ENCODE results near the gene DLGAP1.

The DLGAP1 gene

GRCh38 chr18:3592864-3593263 lies 862.2 kb downstream of the DLGAP1 start (continued):
- TF ChIP-seq POU6F1 (CRISPR knock-in tag; IDR thresholded peaks at IDR 0.05; ENCODE audit: borderline replicate concordance, low read depth) = no peak
- TF ChIP-seq SNAI2 (CRISPR knock-in tag; IDR thresholded peaks at IDR 0.05) = no peak
- TF ChIP-seq ARNTL (CRISPR knock-in tag; IDR thresholded peaks at IDR 0.05; ENCODE audit: borderline replicate concordance, low read depth) = no peak
- no peak for TF ChIP-seq CREB5 (CRISPR knock-in tag; IDR thresholded peaks at IDR 0.05; ENCODE audit: low read depth)
- TF ChIP-seq ZNF565 (CRISPR knock-in tag; conservative IDR thresholded peaks at IDR 0.05; ENCODE audit: low read depth) = no peak
- no peak for TF ChIP-seq BACH2 (CRISPR knock-in tag; IDR thresholded peaks at IDR 0.05; ENCODE audit: borderline replicate concordance)
- no peak for TF ChIP-seq ZFP30 (CRISPR knock-in tag; IDR thresholded peaks at IDR 0.05)
- no peak for TF ChIP-seq TOX (CRISPR knock-in tag; IDR thresholded peaks at IDR 0.05; ENCODE audit: borderline replicate concordance)
- no peak for TF ChIP-seq ESRRG (CRISPR knock-in tag; IDR thresholded peaks at IDR 0.05)
- no peak for TF ChIP-seq ISL1 (CRISPR knock-in tag; IDR thresholded peaks at IDR 0.05)
- TF ChIP-seq TCF4 (CRISPR knock-in tag; IDR thresholded peaks at IDR 0.05; ENCODE audit: borderline replicate concordance) = no peak

GRCh38 chr18:3590096-3590630 lies 864.9 kb downstream of the DLGAP1 start:
- TF ChIP-seq ZC3H10 (CRISPR knock-in tag; IDR thresholded peaks at IDR 0.05) (no peak), ZNF8 (CRISPR knock-in tag; IDR thresholded peaks at IDR 0.05) (no peak), ARNTL (CRISPR knock-in tag; IDR thresholded peaks at IDR 0.05; ENCODE audit: borderline replicate concordance, low read depth) (no peak), ESRRG (CRISPR knock-in tag; IDR thresholded peaks at IDR 0.05) (no peak), ZNF565 (CRISPR knock-in tag; conservative IDR thresholded peaks at IDR 0.05; ENCODE audit: low read depth) (no peak), CSRNP3 (CRISPR knock-in tag; IDR thresholded peaks at IDR 0.05) (no peak), CSDC2 (CRISPR knock-in tag; IDR thresholded peaks at IDR 0.05) (no peak), CREB5 (CRISPR knock-in tag; IDR thresholded peaks at IDR 0.05; ENCODE audit: low read depth) (no peak), ZNF70 (CRISPR knock-in tag; IDR thresholded peaks at IDR 0.05) (no peak), SNAI2 (CRISPR knock-in tag; IDR thresholded peaks at IDR 0.05) (no peak), ISL1 (CRISPR knock-in tag; IDR thresholded peaks at IDR 0.05) (no peak), POU6F1 (CRISPR knock-in tag; IDR thresholded peaks at IDR 0.05; ENCODE audit: borderline replicate concordance, low read depth) (no peak), PATZ1 (CRISPR knock-in tag; IDR thresholded peaks at IDR 0.05; ENCODE audit: borderline replicate concordance) (no peak), OSR1 (CRISPR knock-in tag; IDR thresholded peaks at IDR 0.05) (no peak)
- no peak for ATAC-seq

GRCh38 chr18:3585656-3586509 lies 869.2 kb downstream of the DLGAP1 start:
- TF ChIP-seq ZC3H10 (CRISPR knock-in tag; IDR thresholded peaks at IDR 0.05) = no peak
- 0 out of 2 replicates have a peak, but pooled peaks have one; percentile 21 for TF ChIP-seq ZFP3 (CRISPR knock-in tag; IDR thresholded peaks at IDR 0.05)
- peak; percentile 98 for ATAC-seq

All from SK-N-SH treated with all-trans-retinoic acid at 6 μM for 48 hours (cell line).